GM12878 (cell line): ENCODE measurements around the gene C2orf69.
"Not testable (repeated sequence)": the region's sequence is repeated elsewhere in the genome, so short reads cannot be mapped to it uniquely, and the experiment has no call there.

Experiments used
- CEBPB ChIP-seq, 2 experiments: fragments of 150-350 bp in 1 of 2; IDR thresholded peaks; 2 replicates each; pipeline ENCODE4 v1.6.1; 2012 to 2014; ENCODE audit warnings: low read depth in 2 of 2, low read length in 2 of 2, borderline replicate concordance in 1 of 2, inconsistent platforms in 1 of 2
- FOXK2 ChIP-seq: fragments of 450-650 bp; IDR thresholded peaks from 2 replicates; pipeline ENCODE4 v1.6.1; 2017; ENCODE audit warnings: mild to moderate bottlenecking, moderate library complexity
- MEF2B ChIP-seq: fragments of 450-650 bp; IDR thresholded peaks from 2 replicates; pipeline ENCODE4 v1.6.1; 2018; ENCODE audit warnings: mild to moderate bottlenecking, moderate library complexity; ENCODE audit not compliant: partially characterized antibody, poor library complexity, severe bottlenecking
- MXI1 ChIP-seq: fragments of 150-350 bp; IDR thresholded peaks from 2 replicates; pipeline ENCODE4 v1.6.1; 2011; ENCODE audit warnings: low read depth, mild to moderate bottlenecking, inconsistent platforms, low read length, improper control_type of control experiment
- POLR2A ChIP-seq: IDR thresholded peaks from 2 replicates; pipeline ENCODE4 v1.6.1; 2011; ENCODE audit warnings: low read depth, mild to moderate bottlenecking, low read length
- TAF1 ChIP-seq: IDR thresholded peaks from 2 replicates; pipeline ENCODE4 v1.6.1; 2011; ENCODE audit warnings: mild to moderate bottlenecking, low read depth, low read length, borderline replicate concordance
- USF1 ChIP-seq: IDR thresholded peaks from 2 replicates; pipeline ENCODE4 v1.6.1; 2011; ENCODE audit warnings: borderline replicate concordance, low read depth, mild to moderate bottlenecking, moderate library complexity, mixed read lengths, low read length; ENCODE audit not compliant: insufficient read depth; ENCODE audit errors: extremely low read length
- ZNF24 ChIP-seq: fragments of 450-650 bp; IDR thresholded peaks from 2 replicates; pipeline ENCODE4 v1.6.1; 2017; ENCODE audit warnings: antibody characterized with exemption, mild to moderate bottlenecking
- TF ChIP-seq, protein P1 (sequence below): fragments of 450-650 bp; IDR thresholded peaks from 2 replicates; pipeline ENCODE4 v1.6.1; 2018; ENCODE audit warnings: mild to moderate bottlenecking, low read depth, moderate library complexity; ENCODE audit not compliant: partially characterized antibody
- TF ChIP-seq, protein P2 (sequence below), 3 experiments: IDR thresholded peaks in 2 of 3; conservative IDR thresholded peaks in 1 of 3; 2 replicates each; pipeline ENCODE4 v1.5.1; 2011; ENCODE audit warnings: low read depth in 3 of 3, low read length in 3 of 3, mild to moderate bottlenecking in 3 of 3, control low read depth in 2 of 3, moderate library complexity in 2 of 3, inconsistent platforms in 1 of 3, mixed read lengths in 1 of 3; ENCODE audit not compliant: control insufficient read depth in 2 of 3, insufficient read depth in 1 of 3; ENCODE audit errors: extremely low read depth in 1 of 3

GRCh38 chr2:199912553-199913114, 1.5 kb downstream of the C2orf69 start:
- TF ChIP-seq, protein P1, sequence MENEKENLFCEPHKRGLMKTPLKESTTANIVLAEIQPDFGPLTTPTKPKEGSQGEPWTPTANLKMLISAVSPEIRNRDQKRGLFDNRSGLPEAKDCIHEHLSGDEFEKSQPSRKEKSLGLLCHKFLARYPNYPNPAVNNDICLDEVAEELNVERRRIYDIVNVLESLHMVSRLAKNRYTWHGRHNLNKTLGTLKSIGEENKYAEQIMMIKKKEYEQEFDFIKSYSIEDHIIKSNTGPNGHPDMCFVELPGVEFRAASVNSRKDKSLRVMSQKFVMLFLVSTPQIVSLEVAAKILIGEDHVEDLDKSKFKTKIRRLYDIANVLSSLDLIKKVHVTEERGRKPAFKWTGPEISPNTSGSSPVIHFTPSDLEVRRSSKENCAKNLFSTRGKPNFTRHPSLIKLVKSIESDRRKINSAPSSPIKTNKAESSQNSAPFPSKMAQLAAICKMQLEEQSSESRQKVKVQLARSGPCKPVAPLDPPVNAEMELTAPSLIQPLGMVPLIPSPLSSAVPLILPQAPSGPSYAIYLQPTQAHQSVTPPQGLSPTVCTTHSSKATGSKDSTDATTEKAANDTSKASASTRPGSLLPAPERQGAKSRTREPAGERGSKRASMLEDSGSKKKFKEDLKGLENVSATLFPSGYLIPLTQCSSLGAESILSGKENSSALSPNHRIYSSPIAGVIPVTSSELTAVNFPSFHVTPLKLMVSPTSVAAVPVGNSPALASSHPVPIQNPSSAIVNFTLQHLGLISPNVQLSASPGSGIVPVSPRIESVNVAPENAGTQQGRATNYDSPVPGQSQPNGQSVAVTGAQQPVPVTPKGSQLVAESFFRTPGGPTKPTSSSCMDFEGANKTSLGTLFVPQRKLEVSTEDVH = not testable (repeated sequence)
- TF ChIP-seq, protein P2, sequence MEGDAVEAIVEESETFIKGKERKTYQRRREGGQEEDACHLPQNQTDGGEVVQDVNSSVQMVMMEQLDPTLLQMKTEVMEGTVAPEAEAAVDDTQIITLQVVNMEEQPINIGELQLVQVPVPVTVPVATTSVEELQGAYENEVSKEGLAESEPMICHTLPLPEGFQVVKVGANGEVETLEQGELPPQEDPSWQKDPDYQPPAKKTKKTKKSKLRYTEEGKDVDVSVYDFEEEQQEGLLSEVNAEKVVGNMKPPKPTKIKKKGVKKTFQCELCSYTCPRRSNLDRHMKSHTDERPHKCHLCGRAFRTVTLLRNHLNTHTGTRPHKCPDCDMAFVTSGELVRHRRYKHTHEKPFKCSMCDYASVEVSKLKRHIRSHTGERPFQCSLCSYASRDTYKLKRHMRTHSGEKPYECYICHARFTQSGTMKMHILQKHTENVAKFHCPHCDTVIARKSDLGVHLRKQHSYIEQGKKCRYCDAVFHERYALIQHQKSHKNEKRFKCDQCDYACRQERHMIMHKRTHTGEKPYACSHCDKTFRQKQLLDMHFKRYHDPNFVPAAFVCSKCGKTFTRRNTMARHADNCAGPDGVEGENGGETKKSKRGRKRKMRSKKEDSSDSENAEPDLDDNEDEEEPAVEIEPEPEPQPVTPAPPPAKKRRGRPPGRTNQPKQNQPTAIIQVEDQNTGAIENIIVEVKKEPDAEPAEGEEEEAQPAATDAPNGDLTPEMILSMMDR (IDR thresholded peaks at IDR 0.05 in 2 of 3, conservative IDR thresholded peaks at IDR 0.05 in 1 of 3; ENCODE audit: control insufficient read depth in 2 of 3, extremely low read depth in 1 of 3, insufficient read depth in 1 of 3, low read depth in 3 of 3, low read length in 3 of 3) = not testable (repeated sequence)
- TF ChIP-seq MEF2B; MXI1; POLR2A; CEBPB (IDR thresholded peaks at IDR 0.05; ENCODE audit: borderline replicate concordance in 1 of 2, low read depth in 2 of 2, low read length in 2 of 2); FOXK2; ZNF24; TAF1; USF1: not testable (repeated sequence)
